ENCODE results near the gene USP19.

USP19 gene

DNA sequence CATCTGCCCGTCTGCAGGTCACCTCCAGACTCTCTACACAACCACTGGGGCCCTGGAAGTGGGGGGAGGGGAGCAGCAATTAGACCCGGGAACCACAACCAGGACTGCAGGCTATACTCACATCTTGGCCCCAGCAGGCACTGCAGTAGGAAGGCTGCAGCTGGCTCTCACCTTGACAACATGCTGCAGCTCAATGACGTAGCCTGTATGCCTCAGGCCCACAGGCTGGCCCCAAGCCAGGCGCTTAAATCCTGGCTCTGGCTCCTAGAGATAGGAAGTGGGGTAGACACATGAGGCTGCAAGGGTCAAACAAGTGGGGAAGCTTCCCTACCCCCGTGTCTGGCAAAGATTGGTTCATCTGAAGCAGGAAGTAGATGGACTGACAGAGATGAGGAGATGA is 22.2 kb downstream of the USP19 start:
- DNase-seq, result no peak

GRCh38 chr3:49093853-49094767 is 26.5 kb downstream of the USP19 start, which contains the start of gene QRICH1:
QRICH1 (minus strand) TSS chr3:49094071; CDS start chr3:49077017, 17,054 bp downstream.
- peak; percentile 96 to 98 for DNase-seq

- peak; percentile 52 to 82 for DNase-seq
These were observed 27.4 kb downstream of the USP19 start for GRCh38 chr3:49092938-49093852.

DNA sequence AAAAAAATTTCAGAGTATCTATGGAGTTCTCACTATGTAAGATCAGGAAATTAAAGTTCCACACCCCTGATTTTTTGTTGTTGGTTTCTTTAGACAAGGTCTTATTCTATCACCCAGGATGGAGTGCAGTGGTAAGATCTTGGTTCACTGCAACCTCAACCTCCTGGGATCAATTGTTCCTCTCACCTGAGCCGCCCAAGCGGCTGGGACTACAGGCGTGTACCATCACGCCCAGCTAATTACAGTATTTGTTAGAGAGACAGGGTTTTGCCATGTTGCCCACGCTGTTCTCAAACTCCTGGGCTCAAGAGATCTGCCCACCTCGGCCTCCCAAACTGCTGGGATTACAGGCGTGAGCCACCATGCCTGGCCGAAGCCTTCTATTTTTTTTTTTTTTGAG is 39.2 kb downstream of the USP19 start:
- no peak for DNase-seq

DNA sequence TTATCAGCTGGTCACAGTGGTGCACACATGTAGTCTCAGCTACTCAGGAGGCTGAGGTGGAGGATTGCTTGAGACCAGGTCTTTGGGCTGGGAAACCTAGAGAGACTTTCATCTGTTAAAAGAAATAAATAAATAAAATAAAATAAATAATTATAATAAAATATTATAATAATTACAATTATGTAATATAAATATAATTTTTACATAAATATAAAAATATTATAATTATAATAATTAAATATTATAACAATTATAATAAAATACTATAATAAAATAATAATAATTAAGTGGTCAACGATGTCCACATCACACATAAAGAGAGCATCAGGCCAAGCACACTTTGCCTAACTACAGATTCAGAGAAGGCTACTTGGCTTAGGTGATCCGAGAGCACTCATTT is 41.4 kb downstream of the USP19 start:
- no peak for DNase-seq

GRCh38 chr3:49076646-49077045 is 44.0 kb downstream of the USP19 start:
- no peak for DNase-seq

DNA sequence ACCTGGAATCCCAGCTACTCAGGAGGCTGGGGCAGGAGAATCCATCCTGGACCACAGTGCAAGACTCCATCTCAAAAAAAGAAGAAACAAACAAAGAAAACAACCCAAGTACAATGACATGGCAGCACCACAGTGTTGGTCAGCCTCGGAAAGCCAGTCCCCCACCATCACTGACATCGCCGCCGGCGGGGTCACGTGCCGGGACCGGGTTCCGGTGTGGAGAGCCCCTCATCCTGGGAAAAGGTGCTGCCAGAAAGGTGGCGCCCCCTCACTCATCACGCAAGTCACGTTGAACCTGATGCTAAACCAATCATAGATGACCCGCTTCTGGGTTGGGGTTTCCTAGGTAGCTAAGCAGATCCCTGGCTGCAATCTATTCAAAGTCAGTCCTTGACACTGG is 44.5 kb downstream of the USP19 start:
- DNase-seq, result no peak

All from NCI-H526 (cell line).